Activated B cell treated with CpG ODN at 0.5 μM for 24 hours (primary cell): ENCODE measurements around the gene MYCN. TPM values are rescaled to one million over a fixed set of nuclear protein-coding genes. Genes with fewer than 3 reads are reported as not detected.

Source experiments
- ATAC-seq: fragments of 200-7000 bp; cut with Tn5 transposase; one replicate; pipeline ENCODE4 v1.10.0; 2021; ENCODE audit warnings: low read depth, mild to moderate bottlenecking, moderate library complexity
- CTCF ChIA-PET: fragments of 350-600 bp; sonication (Branson Sonifier 250); formaldehyde crosslinking; loops from one replicate; lab custom pipeline; 2021; ENCODE audit warnings: antibody characterized with exemption; lab: Charles Lee
- POLR2A ChIA-PET: fragments of 350-600 bp; sonication (Branson Sonifier 250); formaldehyde crosslinking; loops from one replicate; lab custom pipeline; 2021; ENCODE audit warnings: antibody characterized with exemption; lab: Charles Lee
- DNase-seq: peaks from one replicate; pipeline ENCODE4 v3.0.0; 2022
- H3K27ac Mint-ChIP-seq: one replicate; pipeline ENCODE4 v1.8.0; 2020; ENCODE audit warnings: mixed read lengths
- H3K27me3 Mint-ChIP-seq: one replicate; pipeline ENCODE4 v1.8.0; 2021; ENCODE audit warnings: mixed read lengths
- H3K36me3 Mint-ChIP-seq: one replicate; pipeline ENCODE4 v1.8.0; 2021; ENCODE audit warnings: low read depth, mixed read lengths
- H3K4me1 Mint-ChIP-seq: one replicate; pipeline ENCODE4 v1.8.0; 2021; ENCODE audit warnings: mixed read lengths
- H3K4me3 Mint-ChIP-seq: one replicate; pipeline ENCODE4 v1.8.0; 2020; ENCODE audit warnings: mild to moderate bottlenecking, mixed read lengths
- H3K9me3 Mint-ChIP-seq: one replicate; pipeline ENCODE4 v1.8.0; 2020; ENCODE audit warnings: mixed read lengths
- CTCF ChIP-seq: fragments of 200-600 bp; IDR thresholded peaks from one replicate; pipeline ENCODE4 v1.8.0; 2022; ENCODE audit warnings: antibody characterized with exemption, mild to moderate bottlenecking
- intact Hi-C: fragments of 100-400 bp; cut with micrococcal nuclease; formaldehyde crosslinking; loops from one replicate; pipeline ENCODE4 v1.15.1; 2024
- total RNA-seq: library from RNA; stranded (reverse); gene quantifications from 2 replicates; pipeline ENCODE4 v1.2.3, GENCODE V29; 2022

MYCN gene
- total RNA-seq, 1 donor from 2014 or later: not detected

GRCh38 chr2:15937105-15937881, 3.1 kb upstream of the MYCN start:
- DNase-seq: no peak
- ChIA-PET POLR2A (no interaction called here), CTCF (no interaction called here)
- Mint-ChIP-seq H3K27me3 (peaks cover 40% of the 10 kb centered on the region), H3K36me3 (no peaks in the 10 kb centered on the region), H3K27ac (no peak overlapping the region), H3K9me3 (no peaks in the 10 kb centered on the region), H3K4me1 (peaks cover 26% of the 10 kb centered on the region), H3K4me3 (no peak overlapping the region)
- TF ChIP-seq CTCF: no peak
- intact Hi-C loops: no loop called here
- ATAC-seq: no peak

DNA sequence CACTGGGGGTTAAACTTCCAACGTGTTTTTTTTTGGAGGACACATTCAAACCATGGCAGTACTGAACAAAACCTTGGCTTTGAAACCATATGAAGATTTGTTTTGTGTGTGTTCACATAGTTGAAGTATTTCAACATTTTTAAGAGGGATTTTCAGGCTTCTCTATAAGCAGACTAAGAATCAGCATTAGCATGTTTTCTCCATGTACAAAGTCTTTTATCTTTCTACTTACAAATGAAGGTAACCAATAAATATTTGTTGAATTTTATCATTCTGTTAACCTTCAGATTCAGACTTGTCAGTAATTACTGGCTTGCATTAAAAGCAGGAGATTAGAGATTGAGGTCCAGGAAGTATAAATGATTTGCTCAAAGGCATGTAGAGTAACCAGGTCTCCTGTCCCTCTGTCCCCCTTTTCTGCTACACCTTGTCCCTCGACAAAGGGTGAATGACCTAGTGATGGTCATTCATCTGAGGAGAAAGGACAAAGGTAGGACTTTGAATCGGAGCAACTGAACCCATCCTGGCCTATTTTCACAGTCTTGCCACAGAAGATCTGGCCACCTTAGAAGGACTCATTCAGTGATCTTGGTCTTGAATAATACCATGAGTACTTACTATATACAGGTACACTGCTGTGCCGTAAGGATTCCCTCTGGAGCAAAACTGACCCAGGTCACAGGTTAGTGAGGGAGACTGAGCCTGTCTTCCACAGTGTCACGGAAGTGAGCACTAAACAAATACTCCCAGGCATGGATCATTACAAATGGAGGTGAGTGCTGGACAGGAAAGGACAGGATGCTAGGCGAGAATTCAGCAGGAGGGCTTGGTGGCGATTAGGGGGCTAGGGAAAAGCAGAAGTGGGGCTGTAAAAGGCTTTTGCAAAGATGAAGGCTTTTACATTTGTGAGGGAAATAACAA, 2.2 kb upstream of the MYCN start:
- no peaks in the 10 kb centered on the region for H3K9me3 Mint-ChIP-seq
- peaks cover 30% of the 10 kb centered on the region for H3K4me1 Mint-ChIP-seq
- ChIA-PET CTCF (no interaction called here), POLR2A (no interaction called here)
- no peaks in the 10 kb centered on the region for H3K36me3 Mint-ChIP-seq
- TF ChIP-seq CTCF: no peak
- DNase-seq: no peak
- no peak overlapping the region for H3K27ac Mint-ChIP-seq
- ATAC-seq: no peak
- no peak overlapping the region for H3K4me3 Mint-ChIP-seq
- peaks cover 45% of the 10 kb centered on the region for H3K27me3 Mint-ChIP-seq
- intact Hi-C loops: no loop called here

DNA sequence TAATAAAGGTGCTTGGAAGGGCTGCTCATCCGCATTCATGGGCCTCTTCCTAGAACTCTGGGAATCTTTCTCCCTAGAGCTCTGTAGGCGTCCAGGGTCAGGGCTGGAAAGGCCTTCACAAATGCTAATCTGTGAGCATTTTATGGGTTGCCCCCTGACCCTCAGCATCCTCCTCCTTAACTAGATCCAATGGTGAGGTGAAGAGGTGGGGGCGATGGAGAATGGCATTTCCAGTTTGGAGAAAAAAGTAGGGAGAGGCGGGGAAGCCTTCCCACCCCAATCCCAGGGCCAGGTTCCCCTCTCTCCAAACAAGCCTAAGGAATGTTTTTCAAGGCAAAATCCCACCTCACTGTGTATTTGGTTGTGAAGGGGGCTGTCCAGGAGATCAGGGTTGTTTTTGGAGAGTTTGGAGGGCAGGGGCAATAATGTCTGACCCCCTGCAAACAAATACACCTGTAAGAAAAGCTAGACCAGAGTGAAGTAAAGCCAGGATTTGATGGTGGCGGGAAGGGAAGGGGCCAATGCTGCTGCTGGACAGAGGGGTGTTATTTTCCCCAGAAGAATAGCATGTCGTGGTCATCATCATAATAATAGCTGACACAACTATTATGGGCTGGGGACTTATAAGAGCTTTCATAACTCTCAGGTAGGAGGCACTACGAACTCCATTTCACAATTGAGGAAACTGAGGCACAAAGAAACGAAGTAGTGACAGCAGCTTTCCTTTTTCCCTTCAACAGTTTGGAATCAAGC, 1.4 kb upstream of the MYCN start:
- Mint-ChIP-seq H3K4me1 (peaks cover 30% of the 10 kb centered on the region), H3K27me3 (peaks cover 51% of the 10 kb centered on the region), H3K9me3 (no peaks in the 10 kb centered on the region), H3K27ac (no peak overlapping the region), H3K36me3 (no peaks in the 10 kb centered on the region), H3K4me3 (no peak overlapping the region)
- DNase-seq (no peak), ATAC-seq (no peak)
- POLR2A ChIA-PET: interaction anchor here (0.5 kb wide), 1 partner anchor 55 kb away, joined by 9 read pairs; no protein-coding TSS in a partner anchor
- CTCF ChIA-PET: interaction anchor here (0.6 to 1.7 kb wide), 6 partner anchors 10 to 819 kb away, joined by 3 to 6 read pairs (median 4); no protein-coding TSS in a partner anchor
- intact Hi-C loops: loop anchor here (1.0 kb wide), 1 partner anchor 818 kb away; no protein-coding TSS in a partner anchor
- no peak for TF ChIP-seq CTCF

- no peak for ATAC-seq
- CTCF ChIA-PET: interaction anchor here (0.6 to 1.7 kb wide), 8 partner anchors 10 to 831 kb away, joined by 3 to 6 read pairs (median 4); no protein-coding TSS in a partner anchor
- TF ChIP-seq CTCF: no peak
- Mint-ChIP-seq H3K27me3 (peaks cover 56% of the 10 kb centered on the region), H3K4me3 (peak overlapping the region; percentile 64), H3K36me3 (no peaks in the 10 kb centered on the region), H3K4me1 (peaks cover 30% of the 10 kb centered on the region), H3K27ac (no peak overlapping the region), H3K9me3 (no peaks in the 10 kb centered on the region)
- intact Hi-C loops: loop anchor here (1.0 kb wide), 1 partner anchor 818 kb away; no protein-coding TSS in a partner anchor
- DNase-seq: no peak
- POLR2A ChIA-PET: interaction anchor here (0.5 kb wide), 1 partner anchor 55 kb away, joined by 9 read pairs; no protein-coding TSS in a partner anchor
Observed at GRCh38 chr2:15939556-15939853, 845 bp upstream of the MYCN start.
